Urinary bladder (tissue), 4 donors: ENCODE data around the gene TULP3. TPM values are rescaled to one million over a fixed set of nuclear protein-coding genes. Genes with fewer than 3 reads are reported as not detected.

ENCODE experiments used
- DNase-seq: peaks from one replicate; pipeline ENCODE4 v3.0.0-alpha.2; 2015; ENCODE audit errors: extremely low spot score
- H3K27ac ChIP-seq: one replicate; pipeline ENCODE4 v1.5.1; 2013; ENCODE audit warnings: low read depth, mild to moderate bottlenecking, moderate library complexity
- H3K36me3 ChIP-seq: one replicate; pipeline ENCODE4 v1.6.1; 2013; ENCODE audit warnings: mild to moderate bottlenecking, moderate library complexity; ENCODE audit not compliant: insufficient read depth
- H3K4me1 ChIP-seq: one replicate; pipeline ENCODE4 v1.6.1; 2013; ENCODE audit warnings: mild to moderate bottlenecking, moderate library complexity; ENCODE audit not compliant: insufficient read depth
- H3K4me3 ChIP-seq: one replicate; pipeline ENCODE4 v1.5.1; 2013; ENCODE audit warnings: low read depth, low read length
- WGBS: extraction: QIAGEN DNeasy Blood & Tissue Kit; methylation state at CpG from one replicate; pipeline ENCODE4 v1.1.7; 2013; 5-methylcytosine and 5-hydroxymethylcytosine counted together
- polyA plus RNA-seq: library from polyadenylated mRNA; stranded (reverse); fragments of 200-250 nt; gene quantifications from one replicate; pipeline ENCODE4 v1.2.3, GENCODE V29; 2013
- small RNA-seq: library from RNA; depleted of rRNA; stranded (forward); fragments of <200 nt; gene quantifications from one replicate; pipeline ENCODE3, GENCODE V24; 2014
- total RNA-seq: library from RNA; depleted of rRNA; stranded (reverse); fragments of >200 nt; gene quantifications from one replicate; pipeline ENCODE4 v1.2.3, GENCODE V29; 2014
- donor health status: healthy with polysubstance abuse.
- donor health status: healthy.

Gene TULP3
- total and polyA plus RNA-seq, 2 donors, result 22.8 to 24.3 TPM

DNA sequence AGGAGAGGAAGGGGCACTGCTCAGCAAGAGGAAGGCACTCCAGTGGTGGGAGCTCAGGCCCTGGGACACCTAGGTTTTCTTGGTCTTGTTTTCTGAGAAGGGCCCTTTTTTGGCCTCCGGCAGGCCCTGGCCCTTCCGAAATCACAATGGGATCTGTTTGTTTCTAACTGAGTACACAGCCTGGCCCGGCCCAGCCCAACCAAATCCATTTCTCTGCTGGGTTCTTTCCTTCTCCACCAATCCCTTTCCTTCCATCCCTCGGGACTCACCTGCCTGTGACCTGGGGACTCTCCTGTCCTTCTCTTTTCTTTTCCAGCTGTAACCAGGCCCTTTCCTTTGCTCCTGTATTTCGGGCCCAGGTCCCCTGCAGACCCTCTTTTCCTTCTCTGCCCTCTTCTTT is 87.1 kb downstream of the TULP3 start:
- Histone ChIP-seq H3K4me3 (no peak overlapping the region), H3K27ac (no peak overlapping the region), H3K36me3 (no peaks in the 10 kb centered on the region), H3K4me1 (no peaks in the 10 kb centered on the region)
- WGBS, result 93% methylated on average over 5 of the region's 5 CpGs
- no peak for DNase-seq

- H3K27ac ChIP-seq, result no peak overlapping the region
- no peak overlapping the region for H3K4me3 ChIP-seq
- no peak for DNase-seq
- no peaks in the 10 kb centered on the region for H3K36me3 ChIP-seq
- H3K4me1 ChIP-seq, result no peaks in the 10 kb centered on the region
- WGBS, result 90% methylated on average over 4 of the region's 4 CpGs
Measured at GRCh38 chr12:2979806-2980205, 89.1 kb downstream of the TULP3 start.

DNA sequence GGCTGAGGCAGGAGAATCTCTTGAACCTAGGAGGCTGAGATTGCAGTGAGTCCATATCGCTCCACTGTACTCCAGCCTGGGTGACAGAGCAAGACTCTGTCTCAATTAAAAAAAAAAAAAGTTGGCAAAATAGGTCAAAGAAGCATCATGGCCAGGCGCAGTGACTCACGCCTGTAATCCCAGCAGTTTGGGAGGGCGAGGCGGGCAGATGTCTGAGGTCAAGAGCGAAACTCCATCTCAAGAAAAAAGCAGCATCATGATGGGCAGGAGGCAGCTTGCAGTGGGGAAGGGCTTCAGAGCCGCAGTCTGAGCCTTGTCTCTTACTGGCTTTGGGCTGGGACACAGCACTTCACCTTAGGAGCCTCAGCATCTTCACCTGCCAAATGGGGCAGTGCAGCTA is 89.9 kb downstream of the TULP3 start:
- WGBS, result 88% methylated on average over 7 of the region's 7 CpGs
- Histone ChIP-seq H3K36me3 (no peaks in the 10 kb centered on the region), H3K4me3 (no peak overlapping the region), H3K4me1 (no peaks in the 10 kb centered on the region), H3K27ac (no peak overlapping the region)
- DNase-seq, result no peak

GRCh38 chr12:2982361-2982760 is 91.7 kb downstream of the TULP3 start:
- no peak overlapping the region for H3K27ac ChIP-seq
- H3K4me1 ChIP-seq, result no peaks in the 10 kb centered on the region
- 96% methylated on average over 13 of the region's 13 CpGs for WGBS
- DNase-seq, result no peak
- H3K4me3 ChIP-seq, result no peak overlapping the region
- no peaks in the 10 kb centered on the region for H3K36me3 ChIP-seq

- WGBS, result 76% methylated on average over 5 of the region's 5 CpGs
- H3K27ac ChIP-seq, result no peak overlapping the region
- H3K4me1 ChIP-seq, result no peaks in the 10 kb centered on the region
- H3K36me3 ChIP-seq, result no peaks in the 10 kb centered on the region
- no peak for DNase-seq
- no peak overlapping the region for H3K4me3 ChIP-seq
Measured at GRCh38 chr12:2984249-2984648, 93.6 kb downstream of the TULP3 start.

DNA sequence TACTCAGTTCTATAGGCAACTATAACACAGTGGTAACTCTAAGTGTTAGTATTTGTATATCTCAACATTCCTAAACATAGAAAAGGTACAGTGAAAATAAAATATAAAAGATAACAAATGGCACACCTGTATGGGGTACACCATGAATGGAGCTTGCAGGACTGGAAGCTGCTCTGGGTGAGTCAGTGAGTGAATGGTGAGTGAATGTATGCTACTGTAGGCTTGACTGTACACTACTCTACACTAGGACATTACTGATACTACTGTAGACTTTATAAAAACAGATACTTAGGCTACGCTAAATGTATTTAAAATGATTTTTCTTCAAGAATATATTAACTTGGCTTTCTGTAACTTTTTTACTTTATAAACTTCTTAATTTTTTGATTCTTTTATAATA is 94.0 kb downstream of the TULP3 start:
- Histone ChIP-seq H3K27ac (no peak overlapping the region), H3K36me3 (no peaks in the 10 kb centered on the region), H3K4me1 (no peaks in the 10 kb centered on the region), H3K4me3 (no peak overlapping the region)
- DNase-seq, result no peak
- WGBS, result 98% methylated on average over 1 of the region's 1 CpG

DNA sequence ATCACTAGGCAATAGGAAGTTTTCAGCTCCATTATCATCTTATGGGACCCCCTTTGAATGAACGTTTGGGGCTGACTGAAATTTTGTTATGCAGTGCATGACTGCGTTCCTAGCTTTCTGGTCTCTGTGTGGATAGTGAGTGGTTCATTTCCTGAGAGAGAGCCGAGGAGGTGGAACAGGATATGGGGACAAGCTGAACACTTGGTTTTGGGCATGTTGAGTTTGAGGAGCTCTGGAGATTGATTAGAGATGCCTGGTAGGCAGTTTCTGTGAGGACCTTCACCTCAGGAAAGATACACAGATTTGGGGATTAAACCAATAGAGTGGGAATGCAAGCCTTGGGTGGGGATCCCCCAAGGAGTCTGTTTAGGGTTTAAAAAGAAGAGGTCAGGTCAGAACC is 96.2 kb downstream of the TULP3 start:
- H3K4me1 ChIP-seq, result no peaks in the 10 kb centered on the region
- no peak overlapping the region for H3K27ac ChIP-seq
- no peak overlapping the region for H3K4me3 ChIP-seq
- no peak for DNase-seq
- H3K36me3 ChIP-seq, result no peaks in the 10 kb centered on the region
- WGBS, result 81% methylated on average over 3 of the region's 3 CpGs

- no peak overlapping the region for H3K27ac ChIP-seq
- H3K4me3 ChIP-seq, result no peak overlapping the region
- WGBS, result 94% methylated on average over 5 of the region's 5 CpGs
- no peaks in the 10 kb centered on the region for H3K4me1 ChIP-seq
- no peaks in the 10 kb centered on the region for H3K36me3 ChIP-seq
- no peak for DNase-seq
Measured at GRCh38 chr12:2988494-2988893, 97.8 kb downstream of the TULP3 start.

Small RNA genes lying within 50 kb of the gene (small RNA-seq; reads per million reads assigned to genes)
- gene RNU6-1315P, result not detected

Other genes starting within 250 kb of the TULP3 start
- gene FKBP4, start 95.9 kb upstream of the TULP3 start, total RNA-seq, result 27.9 TPM
- gene FKBP4, start 95.9 kb upstream of the TULP3 start, polyA plus RNA-seq, result 43.7 TPM
- gene ITFG2, start 78.2 kb upstream of the TULP3 start, total RNA-seq, result 23.2 TPM
- 27.2 TPM for gene ITFG2, start 78.2 kb upstream of the TULP3 start, polyA plus RNA-seq
- 1.7 TPM for gene NRIP2, start 55.9 kb upstream of the TULP3 start, total RNA-seq
- gene NRIP2, start 55.9 kb upstream of the TULP3 start, polyA plus RNA-seq, result 4.3 TPM
- gene TEX52, start 33.9 kb upstream of the TULP3 start, total RNA-seq, result not detected
- gene TEX52, start 33.9 kb upstream of the TULP3 start, polyA plus RNA-seq, result not detected
- gene FOXM1, start 13.7 kb upstream of the TULP3 start, total RNA-seq, result 6.2 TPM
- gene FOXM1, start 13.7 kb upstream of the TULP3 start, polyA plus RNA-seq, result 0.49 TPM
- 27.4 TPM for gene RHNO1, start 13.7 kb upstream of the TULP3 start, total RNA-seq
- 12.0 TPM for gene RHNO1, start 13.7 kb upstream of the TULP3 start, polyA plus RNA-seq
- 3.7 TPM for gene TEAD4, start 68.5 kb downstream of the TULP3 start, total RNA-seq
- 16.3 TPM for gene TEAD4, start 68.5 kb downstream of the TULP3 start, polyA plus RNA-seq
- 33.3 TPM for gene TSPAN9, start 186.5 kb downstream of the TULP3 start, total RNA-seq
- gene TSPAN9, start 186.5 kb downstream of the TULP3 start, polyA plus RNA-seq, result 50.4 TPM